HAP-1 (cell line): Measurements from ENCODE around the gene PGAM2.
"Not testable (repeated sequence)": the region's sequence is repeated elsewhere in the genome, so short reads cannot be mapped to it uniquely, and the experiment has no call there.

Experiments used
- DNase-seq, 2 experiments: peaks; one replicate each; pipeline ENCODE4 v3.0.0-alpha.2; 2016 to 2020; ENCODE audit warnings: low spot score in 2 of 2
- H3K27me3 ChIP-seq: fragments of 250-450 bp; sonication (Bioruptor Pico); 2 replicates; pipeline ENCODE4 v1.5.1; 2020; ENCODE audit warnings: low read depth, mild to moderate bottlenecking, moderate library complexity
- H3K36me3 ChIP-seq: fragments of 250-450 bp; sonication (Bioruptor Pico); replicated peaks from 2 replicates; pipeline ENCODE4 v1.5.1; 2020; ENCODE audit warnings: mild to moderate bottlenecking
- H3K4me1 ChIP-seq: fragments of 250-450 bp; sonication (Bioruptor Pico); 2 replicates; pipeline ENCODE4 v1.5.1; 2020; ENCODE audit warnings: mild to moderate bottlenecking
- H3K4me3 ChIP-seq: fragments of 250-450 bp; sonication (Bioruptor Pico); 2 replicates; pipeline ENCODE4 v1.5.1; 2020; ENCODE audit warnings: mild to moderate bottlenecking, moderate library complexity
- H3K9me3 ChIP-seq: fragments of 250-450 bp; sonication (Bioruptor Pico); 2 replicates; pipeline ENCODE4 v1.5.1; 2020; ENCODE audit warnings: mild to moderate bottlenecking, moderate library complexity
- in situ Hi-C: fragments of 300-500 bp; cut with MboI; formaldehyde crosslinking; loops from 3 replicates; pipeline ENCODE4 v1.14.3; 2020; ENCODE audit warnings: low sequenced_read_pairs, inconsistent platforms, mixed read lengths

PGAM2 gene

GRCh38 chr7:44033971-44034844 lies 31.2 kb downstream of the PGAM2 start:
- H3K4me1 ChIP-seq, H3K27me3 ChIP-seq, H3K4me3 ChIP-seq, H3K36me3 ChIP-seq, H3K9me3 ChIP-seq, in situ Hi-C loops, DNase-seq: not testable (repeated sequence)

GRCh38 chr7:44032031-44032430 lies 33.3 kb downstream of the PGAM2 start:
- H3K27me3 ChIP-seq, H3K4me3 ChIP-seq, H3K36me3 ChIP-seq, in situ Hi-C loops, H3K9me3 ChIP-seq, DNase-seq, H3K4me1 ChIP-seq: not testable (repeated sequence)

- DNase-seq, H3K36me3 ChIP-seq, in situ Hi-C loops, H3K27me3 ChIP-seq, H3K4me1 ChIP-seq, H3K4me3 ChIP-seq, H3K9me3 ChIP-seq: not testable (repeated sequence)
Measured at GRCh38 chr7:44031319-44031718, 34.0 kb downstream of the PGAM2 start.

GRCh38 chr7:44030029-44030428 lies 35.3 kb downstream of the PGAM2 start:
- in situ Hi-C loops, H3K9me3 ChIP-seq, H3K27me3 ChIP-seq: not testable (repeated sequence)

GRCh38 chr7:44029433-44029832 lies 35.9 kb downstream of the PGAM2 start:
- H3K9me3 ChIP-seq, H3K27me3 ChIP-seq, H3K4me3 ChIP-seq, H3K36me3 ChIP-seq, in situ Hi-C loops, H3K4me1 ChIP-seq, DNase-seq: not testable (repeated sequence)

More at GRCh38 chr7:44030029-44030428, 35.3 kb downstream of the PGAM2 start:
- H3K4me3 ChIP-seq, DNase-seq, H3K36me3 ChIP-seq, H3K4me1 ChIP-seq: not testable (repeated sequence)

- DNase-seq, H3K4me1 ChIP-seq, H3K27me3 ChIP-seq, H3K4me3 ChIP-seq, H3K36me3 ChIP-seq, H3K9me3 ChIP-seq, in situ Hi-C loops: not testable (repeated sequence)
Measured at GRCh38 chr7:44022796-44023467, 42.4 kb downstream of the PGAM2 start.

- DNase-seq: not testable (repeated sequence)
Measured at GRCh38 chr7:44022069-44022468, 43.3 kb downstream of the PGAM2 start.

GRCh38 chr7:44019825-44020224 lies 45.5 kb downstream of the PGAM2 start:
- H3K36me3 ChIP-seq, H3K27me3 ChIP-seq, H3K4me3 ChIP-seq, H3K9me3 ChIP-seq, H3K4me1 ChIP-seq, DNase-seq, in situ Hi-C loops: not testable (repeated sequence)

More at GRCh38 chr7:44022069-44022468, 43.3 kb downstream of the PGAM2 start:
- in situ Hi-C loops, H3K36me3 ChIP-seq, H3K27me3 ChIP-seq, H3K4me3 ChIP-seq, H3K4me1 ChIP-seq, H3K9me3 ChIP-seq: not testable (repeated sequence)

GRCh38 chr7:44018857-44019807 lies 46.2 kb downstream of the PGAM2 start:
- H3K27me3 ChIP-seq, H3K36me3 ChIP-seq, H3K9me3 ChIP-seq, in situ Hi-C loops, H3K4me1 ChIP-seq: not testable (repeated sequence)
- peak; percentile 85 to 98 for DNase-seq
- H3K4me3 ChIP-seq: peak overlapping the region; percentile 87

- DNase-seq, H3K36me3 ChIP-seq, H3K9me3 ChIP-seq, H3K4me3 ChIP-seq, H3K27me3 ChIP-seq, in situ Hi-C loops, H3K4me1 ChIP-seq: not testable (repeated sequence)
Measured at GRCh38 chr7:44015090-44015489, 50.3 kb downstream of the PGAM2 start.
